Osteoblast (primary cell): ENCODE results near the gene ENTPD7. TPM values are rescaled to one million over a fixed set of nuclear protein-coding genes. Genes with fewer than 3 reads are reported as not detected.
A peak's percentile ranks its signal among the peaks of the same experiment; 100 is the strongest.
"Not testable (repeated sequence)": the region's sequence is repeated elsewhere in the genome, so short reads cannot be mapped to it uniquely, and the experiment has no call there.

Source experiments
- DNase-seq: peaks from one replicate; pipeline ENCODE4 v3.0.0; 2011; ENCODE audit warnings: low spot score, mixed read lengths; ENCODE audit not compliant: insufficient read length; ENCODE audit errors: missing footprints
- H2AFZ ChIP-seq: 2 replicates; pipeline ENCODE4 v1.6.0; 2011; ENCODE audit warnings: mild to moderate bottlenecking, low read length
- H3K27ac ChIP-seq: 2 replicates; pipeline ENCODE4 v1.5.1; 2011; ENCODE audit warnings: mild to moderate bottlenecking, low read depth, low read length, moderate library complexity
- H3K27me3 ChIP-seq: 2 replicates; pipeline ENCODE4 v1.6.0; 2012; ENCODE audit warnings: mild to moderate bottlenecking, control low read depth, inconsistent platforms, low read length, moderate library complexity; ENCODE audit not compliant: insufficient read depth
- H3K36me3 ChIP-seq: 2 replicates; pipeline ENCODE4 v1.5.1; 2011; ENCODE audit warnings: mild to moderate bottlenecking, low read length, control low read depth, moderate library complexity; ENCODE audit not compliant: insufficient read depth
- H3K4me1 ChIP-seq: 2 replicates; pipeline ENCODE4 v1.5.1; 2011; ENCODE audit warnings: mild to moderate bottlenecking, low read length, control low read depth, moderate library complexity; ENCODE audit not compliant: insufficient read depth
- H3K4me2 ChIP-seq: 2 replicates; pipeline ENCODE4 v1.6.0; 2011; ENCODE audit warnings: mild to moderate bottlenecking, low read length; ENCODE audit not compliant: insufficient read depth
- H3K4me3 ChIP-seq: fragments of 200-600 bp; sonication (generic); 3 replicates; pipeline ENCODE4 v1.5.1; 2012; ENCODE audit warnings: mild to moderate bottlenecking, low read length, inconsistent platforms; ENCODE audit not compliant: insufficient read depth
- H3K79me2 ChIP-seq: 2 replicates; pipeline ENCODE4 v1.6.0; 2012; ENCODE audit warnings: mild to moderate bottlenecking, low read length, control low read depth, inconsistent platforms; ENCODE audit not compliant: insufficient read depth
- H3K9me3 ChIP-seq: 2 replicates; pipeline ENCODE4 v1.5.1; 2011; ENCODE audit warnings: low read depth, low read length, control low read depth
- H4K20me1 ChIP-seq: 2 replicates; pipeline ENCODE4 v1.6.0; 2012; ENCODE audit warnings: mild to moderate bottlenecking, low read length, control low read depth; ENCODE audit not compliant: insufficient read depth
- CTCF ChIP-seq: IDR thresholded peaks from 2 replicates; pipeline ENCODE4 v1.5.1; 2011; ENCODE audit warnings: mild to moderate bottlenecking, low read depth, low read length, moderate library complexity; ENCODE audit errors: extremely low read depth
- total RNA-seq: library from RNA; depleted of rRNA; stranded (reverse); fragments of >200 nt; gene quantifications from 2 replicates; pipeline ENCODE4 v1.2.3, GENCODE V29; 2012

Gene ENTPD7
- total RNA-seq, 1 donor: 35.5 TPM

- no peak for TF ChIP-seq CTCF
- Histone ChIP-seq H3K36me3 (peaks cover 20% of the 10 kb centered on the region), H3K27me3 (no peaks in the 10 kb centered on the region), H3K9me3 (no peaks in the 10 kb centered on the region), H3K4me1 (peaks cover 20% of the 10 kb centered on the region), H3K27ac (no peak overlapping the region), H3K79me2 (peaks cover 39% of the 10 kb centered on the region), H3K4me2 (peak overlapping the region; percentile 11), H3K4me3 (no peak overlapping the region), H2AFZ (no peak overlapping the region), H4K20me1 (no peaks in the 10 kb centered on the region)
- no peak for DNase-seq
Observed at GRCh38 chr10:99733366-99733765, 74.1 kb downstream of the ENTPD7 start.

DNA sequence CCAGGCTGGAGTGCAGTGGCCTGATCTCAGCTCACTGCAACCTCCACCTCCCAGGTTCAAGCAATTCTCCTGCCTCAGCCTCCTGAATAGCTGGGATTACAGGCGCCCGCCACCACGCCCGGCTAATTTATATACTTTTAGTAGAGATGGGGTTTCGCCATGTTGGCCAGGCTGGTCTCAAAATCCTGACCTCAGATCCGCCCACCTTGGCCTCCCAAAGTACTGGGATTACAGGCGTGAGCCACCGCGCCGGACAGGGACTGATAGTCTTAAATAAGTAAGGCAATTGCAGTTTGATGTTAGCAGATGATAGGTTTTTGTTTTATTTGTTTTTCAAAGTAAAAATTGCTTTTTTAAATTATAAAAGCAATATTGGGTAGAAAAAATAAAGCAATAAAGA lies 74.8 kb downstream of the ENTPD7 start:
- H2AFZ ChIP-seq, H3K4me2 ChIP-seq, DNase-seq, H4K20me1 ChIP-seq, H3K27me3 ChIP-seq, H3K9me3 ChIP-seq, H3K4me3 ChIP-seq, H3K27ac ChIP-seq: not testable (repeated sequence)
- Histone ChIP-seq H3K79me2 (peaks cover 39% of the 10 kb centered on the region), H3K36me3 (peaks cover 26% of the 10 kb centered on the region), H3K4me1 (peaks cover 20% of the 10 kb centered on the region)

- no peak overlapping the region for H3K27ac ChIP-seq
- no peaks in the 10 kb centered on the region for H3K27me3 ChIP-seq
- peaks cover 60% of the 10 kb centered on the region for H3K36me3 ChIP-seq
- no peaks in the 10 kb centered on the region for H3K79me2 ChIP-seq
- no peak for TF ChIP-seq CTCF
- H3K4me2 ChIP-seq: no peak overlapping the region
- H4K20me1 ChIP-seq: no peaks in the 10 kb centered on the region
- peaks cover 28% of the 10 kb centered on the region for H3K4me1 ChIP-seq
- DNase-seq: no peak
- H3K9me3 ChIP-seq: no peaks in the 10 kb centered on the region
- no peak overlapping the region for H2AFZ ChIP-seq
- H3K4me3 ChIP-seq: no peak overlapping the region
Observed at GRCh38 chr10:99740260-99740659, 81.0 kb downstream of the ENTPD7 start.

GRCh38 chr10:99740933-99741559 lies 81.7 kb downstream of the ENTPD7 start:
- peaks cover 62% of the 10 kb centered on the region for H3K36me3 ChIP-seq
- H3K9me3 ChIP-seq: no peaks in the 10 kb centered on the region
- no peak for DNase-seq
- no peak overlapping the region for H2AFZ ChIP-seq
- peaks cover 28% of the 10 kb centered on the region for H3K4me1 ChIP-seq
- H4K20me1 ChIP-seq: no peaks in the 10 kb centered on the region
- H3K4me3 ChIP-seq: no peak overlapping the region
- no peak for TF ChIP-seq CTCF
- no peak overlapping the region for H3K4me2 ChIP-seq
- no peaks in the 10 kb centered on the region for H3K27me3 ChIP-seq
- peak overlapping the region; percentile 81 for H3K27ac ChIP-seq
- H3K79me2 ChIP-seq: no peaks in the 10 kb centered on the region
